OCI-LY7 (cell line): ENCODE measurements around the gene CD70. TPM values are rescaled to one million over a fixed set of nuclear protein-coding genes. Genes with fewer than 3 reads are reported as not detected.
"Not testable (repeated sequence)": the region's sequence is repeated elsewhere in the genome, so short reads cannot be mapped to it uniquely, and the experiment has no call there.

Source experiments
- BruUV-seq: library from RNA; stranded (reverse); fragments of 400-500 nt; replicated peaks from 2 replicates; lab custom pipeline; 2021; lab: Mats Ljungman, UMichigan
- CTCF ChIA-PET: fragments of 300-600 bp; sonication (Branson Sonifier 250); formaldehyde crosslinking; loops from one replicate; lab custom pipeline; 2022; ENCODE audit warnings: antibody characterized with exemption; ENCODE audit not compliant: unreplicated experiment; lab: Charles Lee
- POLR2A ChIA-PET: fragments of 300-600 bp; sonication (Branson Sonifier 250); formaldehyde crosslinking; loops from one replicate; lab custom pipeline; 2022; ENCODE audit warnings: antibody characterized with exemption; lab: Charles Lee
- DNase-seq: peaks from one replicate; pipeline ENCODE4 v3.0.0-alpha.2; 2015; ENCODE audit warnings: low spot score
- H2AFZ ChIP-seq: fragments of 200-600 bp; sonication (generic), shearing (Covaris generic); 2 replicates; pipeline ENCODE4 v1.6.1; 2014; ENCODE audit warnings: mild to moderate bottlenecking, antibody characterized with exemption, low read length, moderate library complexity
- H3K27ac ChIP-seq: fragments of 200-600 bp; sonication (generic); 2 replicates; pipeline ENCODE4 v1.5.1; 2014; ENCODE audit warnings: mixed run types, low read depth, mild to moderate bottlenecking, moderate library complexity, low read length, inconsistent platforms; ENCODE audit not compliant: poor library complexity, severe bottlenecking
- H3K36me3 ChIP-seq: fragments of 200-600 bp; sonication (generic); 2 replicates; pipeline ENCODE4 v1.6.1; 2014; ENCODE audit warnings: mild to moderate bottlenecking, antibody characterized with exemption, low read length, moderate library complexity, mixed read lengths; ENCODE audit not compliant: insufficient read depth
- H3K4me1 ChIP-seq: fragments of 200-600 bp; sonication (generic); 2 replicates; pipeline ENCODE4 v1.5.1; 2014; ENCODE audit warnings: mild to moderate bottlenecking, low read length; ENCODE audit not compliant: insufficient read depth, poor library complexity, severe bottlenecking
- H3K4me2 ChIP-seq: fragments of 200-600 bp; sonication (generic); 2 replicates; pipeline ENCODE4 v1.6.1; 2014; ENCODE audit warnings: mild to moderate bottlenecking, low read length
- H3K4me3 ChIP-seq: fragments of 200-600 bp; sonication (generic); 2 replicates; pipeline ENCODE4 v1.5.1; 2014; ENCODE audit warnings: mild to moderate bottlenecking, low read depth, low read length; ENCODE audit not compliant: poor library complexity, severe bottlenecking
- H3K79me2 ChIP-seq: fragments of 200-600 bp; sonication (generic); 2 replicates; pipeline ENCODE4 v1.6.1; 2016; ENCODE audit warnings: low read depth, mild to moderate bottlenecking, low read length, moderate library complexity, mixed read lengths; ENCODE audit not compliant: insufficient read depth
- H3K9me2 ChIP-seq: fragments of 200-600 bp; sonication (generic); 2 replicates; pipeline ENCODE4 v1.6.1; 2016; ENCODE audit warnings: mild to moderate bottlenecking, low read length, mixed read lengths; ENCODE audit not compliant: insufficient read depth
- H3K9me3 ChIP-seq: fragments of 200-600 bp; sonication (generic); 2 replicates; pipeline ENCODE4 v1.6.1; 2014; ENCODE audit warnings: mild to moderate bottlenecking, mixed run types, low read length, mixed read lengths
- H4K20me1 ChIP-seq: fragments of 200-600 bp; sonication (generic); 2 replicates; pipeline ENCODE4 v1.6.1; 2014; ENCODE audit warnings: mild to moderate bottlenecking, antibody characterized with exemption, low read length, moderate library complexity, mixed read lengths; ENCODE audit not compliant: insufficient read depth
- CTCF ChIP-seq: fragments of 200-600 bp; sonication (generic); conservative IDR thresholded peaks from 2 replicates; pipeline ENCODE4 v1.5.1; 2014; ENCODE audit warnings: mild to moderate bottlenecking, antibody characterized with exemption, low read length, moderate library complexity, mixed read lengths
- EZH2phosphoT487 ChIP-seq: fragments of 200-600 bp; sonication (generic); IDR thresholded peaks from 2 replicates; pipeline ENCODE4 v1.6.1; 2018; ENCODE audit warnings: low read depth, borderline replicate concordance, mild to moderate bottlenecking, mixed run types, antibody characterized with exemption, low read length, moderate library complexity, mixed read lengths
- intact Hi-C: fragments of 100-400 bp; cut with micrococcal nuclease; formaldehyde crosslinking; loops from one replicate; pipeline ENCODE4 v1.10.0; 2022; ENCODE audit not compliant: unreplicated experiment
- total RNA-seq, 2 experiments: library from RNA; depleted of rRNA in 1 of 2; stranded (reverse); fragments of >200 nt in 1 of 2; shearing (Covaris generic) in 1 of 2; gene quantifications; 2 replicates each; pipeline ENCODE4 v1.2.3, GENCODE V29; 2014 to 2022

The CD70 gene
- total RNA-seq, 2 experiments from 2014 or later, result 88.2 to 165 TPM

GRCh38 chr19:6582515-6583484 lies 8.2 kb downstream of the CD70 start:
- TSS peak; percentile 61 for BruUV-seq
- DNase-seq, H4K20me1 ChIP-seq, intact Hi-C loops, H3K9me2 ChIP-seq, CTCF ChIA-PET, H3K4me3 ChIP-seq, H2AFZ ChIP-seq, H3K9me3 ChIP-seq, H3K4me2 ChIP-seq: not testable (repeated sequence)
- Histone ChIP-seq H3K27ac (peak overlapping the region; percentile 8), H3K4me1 (peaks cover 58% of the 10 kb centered on the region), H3K36me3 (peaks cover 49% of the 10 kb centered on the region), H3K79me2 (peaks cover 12% of the 10 kb centered on the region; the same call in 1 of the 2 replicates)
- POLR2A ChIA-PET, result interaction anchor here (0.7 kb wide), 1 partner anchor 101 kb away, joined by 3 read pairs; no protein-coding TSS in a partner anchor

- Histone ChIP-seq H3K9me2 (no peaks in the 10 kb centered on the region), H3K9me3 (peaks cover 9% of the 10 kb centered on the region; the same call in 1 of the 2 replicates), H3K4me2 (peak overlapping the region; percentile 52), H4K20me1 (no peaks in the 10 kb centered on the region), H3K4me3 (peak overlapping the region; percentile 13), H3K36me3 (peaks cover 30% of the 10 kb centered on the region), H3K27ac (peak overlapping the region; percentile 92), H3K4me1 (peaks cover 67% of the 10 kb centered on the region), H3K79me2 (no peaks in the 10 kb centered on the region), H2AFZ (no peak overlapping the region)
- TF ChIP-seq EZH2phosphoT487 (no peak), CTCF (no peak)
- CTCF ChIA-PET, result no interaction called here
- no TSS peak for BruUV-seq
- intact Hi-C loops, result no loop called here
- POLR2A ChIA-PET, result interaction anchor here (0.7 to 1.0 kb wide), 4 partner anchors 19 to 198 kb away, joined by 3 to 4 read pairs (median 4); no protein-coding TSS in a partner anchor
- no peak for DNase-seq
These were observed 10.6 kb downstream of the CD70 start for GRCh38 chr19:6580313-6580712.

GRCh38 chr19:6579450-6580178 lies 11.3 kb downstream of the CD70 start:
- TF ChIP-seq CTCF (no peak), EZH2phosphoT487 (no peak)
- Histone ChIP-seq H3K4me1 (peaks cover 73% of the 10 kb centered on the region), H3K36me3 (peaks cover 23% of the 10 kb centered on the region), H2AFZ (peak overlapping the region; percentile 37; the same call in 1 of the 2 replicates), H3K4me3 (no peak overlapping the region), H3K9me2 (no peaks in the 10 kb centered on the region), H3K4me2 (peak overlapping the region; percentile 52), H3K79me2 (no peaks in the 10 kb centered on the region), H4K20me1 (no peaks in the 10 kb centered on the region), H3K27ac (peak overlapping the region; percentile 92), H3K9me3 (peaks cover 9% of the 10 kb centered on the region; the same call in 1 of the 2 replicates)
- no peak for DNase-seq
- intact Hi-C loops, result no loop called here
- BruUV-seq, result no TSS peak
- POLR2A ChIA-PET, result interaction anchor here (0.7 to 1.1 kb wide), 6 partner anchors 8 to 604 kb away, joined by 3 to 4 read pairs (median 3); partner anchors contain the start of gene TNFSF9
- CTCF ChIA-PET, result no interaction called here
